ENCODE measurements around the gene GPR142.

The GPR142 gene
- total RNA-seq = 0 reads per million in 2 experiments

- no peak for DNase-seq (ENCODE audit: low read depth)
These were observed at the start of gene GPR142 for GRCh38 chr17:74367206-74367605. Gene GPR142 (plus strand): TSS chr17:74367506. CDS start chr17:74369541, 2,035 bp downstream.

GRCh38 chr17:74318391-74318790, 48.9 kb upstream of the GPR142 start:
- no peak for DNase-seq (ENCODE audit: low read depth)

- DNase-seq (ENCODE audit: low read depth) = no peak
These were observed 42.8 kb upstream of the GPR142 start for GRCh38 chr17:74324521-74324920.

- DNase-seq (ENCODE audit: low read depth) = no peak
These were observed 41.9 kb upstream of the GPR142 start for GRCh38 chr17:74325376-74325742.

- peak; percentile 34 for DNase-seq (ENCODE audit: low read depth)
These were observed 41.4 kb upstream of the GPR142 start, which contains the start of gene KIF19 for GRCh38 chr17:74325743-74326379. Gene KIF19 (plus strand): TSS chr17:74326226. CDS start chr17:74326350, 124 bp downstream.

GRCh38 chr17:74326506-74326905, 40.8 kb upstream of the GPR142 start:
- no peak for DNase-seq (ENCODE audit: low read depth)

- no peak for DNase-seq (ENCODE audit: low read depth)
These were observed 38.8 kb upstream of the GPR142 start for GRCh38 chr17:74328487-74328886.

- no peak for DNase-seq (ENCODE audit: low read depth)
These were observed 37.9 kb upstream of the GPR142 start for GRCh38 chr17:74329378-74329777.

GRCh38 chr17:74330446-74330845, 36.9 kb upstream of the GPR142 start:
- no peak for DNase-seq (ENCODE audit: low read depth)

GRCh38 chr17:74332017-74332650, 35.2 kb upstream of the GPR142 start:
- no peak for DNase-seq (ENCODE audit: low read depth)

- DNase-seq (ENCODE audit: low read depth) = no peak
These were observed 34.5 kb upstream of the GPR142 start for GRCh38 chr17:74332763-74333283.

GRCh38 chr17:74334393-74335039, 32.8 kb upstream of the GPR142 start:
- DNase-seq (ENCODE audit: low read depth) = no peak

GRCh38 chr17:74335529-74336062, 31.7 kb upstream of the GPR142 start:
- DNase-seq (ENCODE audit: low read depth) = no peak

GRCh38 chr17:74336307-74336706, 31.0 kb upstream of the GPR142 start:
- no peak for DNase-seq (ENCODE audit: low read depth)

- no peak for DNase-seq (ENCODE audit: low read depth)
These were observed 29.3 kb upstream of the GPR142 start for GRCh38 chr17:74337834-74338500.

- DNase-seq (ENCODE audit: low read depth) = no peak
These were observed 27.6 kb upstream of the GPR142 start for GRCh38 chr17:74339537-74340195.

- no peak for DNase-seq (ENCODE audit: low read depth)
These were observed 26.8 kb upstream of the GPR142 start for GRCh38 chr17:74340470-74341023.

GRCh38 chr17:74342224-74342623, 25.1 kb upstream of the GPR142 start:
- no peak for DNase-seq (ENCODE audit: low read depth)

- DNase-seq (ENCODE audit: low read depth) = no peak
These were observed 24.2 kb upstream of the GPR142 start for GRCh38 chr17:74343121-74343520.

- DNase-seq (ENCODE audit: low read depth) = no peak
These were observed 23.6 kb upstream of the GPR142 start for GRCh38 chr17:74343526-74344284.
